ENCODE measurements around the gene TFB2M.

Gene TFB2M

DNA sequence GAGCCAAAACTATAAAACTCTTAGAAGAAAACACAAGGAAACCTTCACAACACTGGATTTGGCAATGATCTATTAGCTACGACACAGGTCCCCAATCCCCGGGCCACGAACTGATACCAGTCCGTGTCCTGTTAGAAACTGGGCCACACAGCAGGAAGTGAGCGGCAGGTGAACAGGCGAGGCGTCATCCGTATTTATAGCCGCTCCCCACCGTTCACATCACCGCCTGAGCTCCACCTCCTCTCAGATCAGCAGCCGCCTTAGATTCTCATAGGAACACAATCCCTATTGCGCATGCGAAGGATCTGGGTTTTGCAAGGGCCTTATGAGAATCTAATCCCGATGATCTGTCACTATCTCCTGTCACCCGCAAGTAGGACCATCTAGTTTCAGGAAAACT lies 11.9 kb downstream of the TFB2M start:
- DNase-seq (ENCODE audit: low spot score), result no peak

DNA sequence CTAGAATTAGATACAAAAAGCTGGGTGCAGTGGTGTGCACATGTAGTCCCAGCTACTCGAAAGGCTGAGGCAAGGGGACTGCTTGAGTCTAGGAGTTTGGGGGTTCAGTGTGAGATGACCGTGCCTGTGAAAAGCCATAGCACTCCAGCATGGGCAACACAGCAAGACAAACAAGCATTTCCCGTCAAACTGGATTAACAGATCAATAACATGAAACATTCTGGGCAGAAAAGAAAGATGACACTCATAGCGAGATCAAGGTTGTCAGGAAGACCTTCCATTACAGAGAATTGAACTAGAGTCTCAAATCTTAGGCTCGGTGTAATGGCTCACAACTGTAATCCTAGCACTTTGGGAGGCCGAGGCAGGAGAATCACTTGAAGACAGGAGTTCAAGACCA lies 14.0 kb downstream of the TFB2M start:
- no peak for DNase-seq (ENCODE audit: low spot score)

DNA sequence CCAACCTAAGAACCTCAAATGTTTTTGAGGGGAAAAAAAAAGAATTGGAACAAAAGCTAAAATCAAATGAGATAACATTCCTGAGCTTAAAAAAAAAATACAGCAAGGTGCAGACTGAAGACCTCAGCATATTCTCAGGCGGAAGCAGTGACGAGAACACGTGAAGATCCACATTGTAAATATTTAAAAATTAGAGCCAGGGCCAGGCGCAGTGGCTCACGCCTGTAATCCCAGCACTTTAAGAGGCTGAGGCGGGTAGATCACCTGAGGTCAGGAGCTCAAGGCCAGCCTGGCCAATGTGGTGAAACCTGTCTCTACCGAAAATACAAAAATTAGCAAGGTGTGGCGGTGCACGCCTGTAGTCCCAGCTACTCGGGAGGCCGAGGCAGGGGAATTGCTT lies 15.7 kb downstream of the TFB2M start:
- DNase-seq (ENCODE audit: low spot score), result no peak

DNA sequence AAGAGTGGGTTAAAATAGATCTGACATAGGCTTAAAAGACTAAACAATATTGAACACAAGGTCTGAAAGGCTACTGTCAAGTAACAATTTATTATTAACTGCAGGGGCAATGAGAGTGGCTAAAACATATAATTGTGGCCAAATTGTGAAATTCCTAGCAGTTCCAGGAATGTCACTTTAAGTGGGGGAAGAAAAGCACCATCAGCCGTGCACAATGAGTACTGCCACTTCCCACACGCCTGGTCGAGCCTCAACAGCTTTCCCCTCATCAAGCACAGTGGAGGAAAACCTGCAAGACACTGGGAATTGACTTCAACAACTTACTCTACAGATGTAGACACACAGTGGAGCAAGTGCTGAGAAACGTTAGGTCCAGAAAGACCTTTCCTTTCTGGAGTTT lies 16.4 kb downstream of the TFB2M start:
- DNase-seq (ENCODE audit: low spot score), result no peak

DNA sequence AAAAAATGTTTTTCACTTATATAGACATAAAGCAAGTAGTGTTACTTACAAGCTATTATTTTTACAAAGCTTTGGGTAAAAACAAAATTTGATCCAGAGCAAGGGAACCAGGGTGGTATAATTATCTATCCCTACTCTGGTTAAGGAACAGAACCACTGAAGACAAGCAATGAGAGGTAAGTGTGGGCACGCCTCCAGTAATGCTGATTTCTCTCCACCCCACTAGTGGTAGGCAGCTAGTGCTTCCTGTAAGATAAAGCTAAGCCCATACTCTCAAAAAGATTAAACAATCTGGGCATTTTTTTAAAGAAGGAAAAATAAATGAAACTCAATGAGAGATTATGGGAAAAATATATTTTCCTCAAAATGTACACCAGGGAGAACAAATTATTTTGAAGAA lies 22.1 kb downstream of the TFB2M start:
- no peak for DNase-seq (ENCODE audit: low spot score)

DNA sequence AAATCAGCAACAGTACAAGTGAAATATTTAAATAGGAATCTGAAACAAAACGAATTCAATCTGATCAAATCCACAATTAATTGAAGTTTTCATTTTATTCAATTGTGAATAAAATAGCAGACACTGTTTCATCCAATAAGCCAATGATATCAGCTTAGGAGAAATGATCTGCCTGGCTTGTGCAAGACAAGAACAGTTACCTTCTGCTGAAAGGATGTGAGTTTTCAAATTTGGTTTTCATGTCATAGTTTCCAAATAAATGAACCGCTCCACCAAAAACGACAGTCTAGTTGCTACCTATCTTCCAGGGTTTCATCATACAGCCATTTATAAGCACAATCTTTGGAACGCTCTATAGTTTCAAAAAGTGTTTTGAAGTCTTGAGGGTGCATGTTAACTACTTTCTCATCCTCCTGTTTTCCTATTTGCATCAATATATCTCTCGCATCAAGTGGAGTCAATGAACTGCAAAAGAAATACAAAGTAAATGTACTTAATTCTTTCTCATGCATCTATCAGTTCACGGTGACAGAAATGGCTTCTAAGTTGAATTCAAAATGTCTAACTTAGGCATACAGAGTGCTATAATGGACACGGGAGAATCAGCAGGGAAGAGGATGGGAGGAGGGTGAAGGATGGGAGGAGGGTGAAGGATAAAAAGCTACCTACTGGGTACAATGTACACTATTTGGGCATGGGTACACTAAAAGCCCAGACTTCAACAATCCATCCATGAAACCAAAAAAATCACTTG lies 25.1 kb downstream of the TFB2M start:
- no peak for DNase-seq (ENCODE audit: low spot score)

DNA sequence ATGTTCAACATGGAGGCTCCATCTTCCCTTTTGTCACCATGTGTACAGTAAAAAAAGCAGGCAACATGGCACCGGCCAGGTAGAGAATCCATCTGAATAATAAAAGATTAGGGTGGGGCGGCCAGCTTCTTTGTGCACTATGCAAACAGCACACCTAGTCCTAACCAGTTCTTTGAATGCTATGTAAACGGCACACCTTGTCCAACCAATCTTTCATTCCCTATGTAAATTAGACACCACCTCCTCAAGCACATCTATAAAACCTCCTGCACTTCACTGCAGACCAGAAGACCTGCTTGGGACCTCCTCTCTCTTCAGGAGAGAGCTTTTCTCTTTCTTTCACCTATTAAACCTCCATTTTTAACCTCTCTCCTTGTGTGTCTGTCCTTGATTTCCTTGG lies 28.2 kb downstream of the TFB2M start:
- DNase-seq (ENCODE audit: low spot score), result no peak

DNA sequence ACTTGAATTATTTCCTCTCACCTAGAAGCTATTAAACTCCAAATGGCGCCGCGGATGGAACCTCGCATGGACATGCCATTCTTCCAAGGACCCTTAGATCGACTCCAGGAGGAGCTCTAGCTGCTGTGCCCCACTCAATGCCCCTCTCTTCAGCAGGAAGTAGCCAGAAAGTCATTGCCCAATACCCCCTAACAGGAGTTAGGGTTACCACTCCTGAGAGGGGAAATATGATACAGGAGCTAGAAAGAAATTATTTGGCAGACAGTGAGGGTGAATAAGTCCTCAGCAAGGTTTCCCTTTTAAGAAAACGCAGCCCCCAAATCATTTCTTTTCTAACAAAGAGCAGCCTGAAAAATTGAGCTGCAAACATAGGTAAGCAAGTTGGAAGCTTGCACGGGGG lies 28.6 kb downstream of the TFB2M start:
- DNase-seq (ENCODE audit: low spot score), result no peak

DNA sequence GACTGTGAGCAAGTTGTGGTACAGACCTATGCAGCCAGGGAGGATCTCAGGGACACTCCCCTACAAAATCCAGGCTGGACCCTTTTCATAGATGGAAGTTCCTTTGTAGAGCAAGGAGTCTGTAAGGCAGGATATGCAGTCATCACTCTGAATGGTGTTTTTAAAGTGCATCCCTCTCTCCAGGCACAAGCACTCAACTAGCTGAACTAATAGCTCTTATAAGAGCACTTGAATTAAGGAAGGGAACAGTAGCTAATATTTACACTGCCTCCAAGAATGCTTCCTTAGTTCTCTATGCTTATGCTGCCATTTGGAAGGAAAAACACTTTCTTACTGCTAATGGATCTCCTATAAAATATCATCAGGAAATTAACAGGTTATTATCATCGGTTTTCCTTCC lies 31.9 kb downstream of the TFB2M start:
- DNase-seq (ENCODE audit: low spot score), result no peak

DNA sequence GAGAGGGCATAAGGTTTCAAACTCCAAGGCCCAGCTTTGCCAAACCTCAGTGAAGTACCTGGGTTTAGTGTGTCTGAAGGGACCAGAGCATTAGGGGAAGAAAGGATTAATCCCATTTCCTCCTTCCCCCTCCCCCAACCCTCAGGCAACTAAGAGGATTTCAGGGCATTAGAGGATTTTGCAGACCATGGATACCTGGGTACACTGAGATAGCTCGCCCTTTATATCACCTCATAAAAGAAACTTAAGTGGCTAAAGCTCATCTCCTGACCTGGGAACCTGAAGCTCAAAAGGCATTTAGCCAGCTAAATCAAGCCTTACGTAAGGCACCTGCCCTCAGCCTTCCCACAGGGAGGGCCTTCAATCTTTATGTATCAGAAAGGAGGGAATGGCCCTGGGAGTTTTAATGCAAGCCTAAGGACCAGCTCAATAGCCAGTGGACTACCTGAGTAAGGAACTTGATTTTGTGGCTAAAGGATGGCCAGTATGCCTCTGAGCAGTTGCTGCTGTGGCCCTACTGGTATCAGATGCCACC lies 32.6 kb downstream of the TFB2M start:
- DNase-seq (ENCODE audit: low spot score), result no peak

DNA sequence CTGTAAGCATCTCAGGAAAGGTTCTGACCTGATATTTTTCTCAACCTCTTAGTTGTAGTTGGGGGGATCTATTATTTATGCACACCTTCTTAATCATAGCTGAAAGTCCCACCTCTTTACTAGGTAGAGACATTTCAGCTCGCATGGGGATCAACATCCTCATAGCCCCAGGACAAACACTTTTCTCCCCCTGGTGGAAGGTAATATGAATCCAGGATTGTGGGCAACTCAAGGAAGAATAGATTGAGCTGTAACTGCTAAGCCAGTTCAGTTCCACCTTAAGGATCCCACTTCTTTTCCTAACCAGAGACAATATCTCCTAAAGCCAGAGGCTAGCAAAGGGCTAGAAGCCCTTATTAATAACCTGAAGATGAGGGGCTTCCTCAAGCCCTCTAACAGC lies 33.5 kb downstream of the TFB2M start:
- DNase-seq (ENCODE audit: low spot score), result no peak

DNA sequence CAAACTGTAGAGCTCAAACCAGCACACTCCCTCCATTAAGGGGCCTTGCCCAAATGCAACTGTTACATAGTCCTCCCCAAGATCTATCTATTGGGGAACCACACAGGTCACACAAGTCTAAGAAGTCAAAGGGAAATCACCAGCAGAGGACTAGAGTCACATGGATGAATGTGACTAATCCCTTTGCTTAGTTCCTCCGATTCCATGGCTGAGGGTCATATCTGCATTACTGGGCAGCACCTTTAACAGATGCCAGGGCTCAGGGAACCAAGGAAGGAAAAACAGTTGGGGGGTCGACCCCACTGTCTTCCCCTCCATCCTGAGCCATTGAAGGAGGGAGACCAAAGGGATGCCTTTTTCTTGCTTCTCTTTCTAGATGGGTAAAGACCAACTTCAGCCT lies 35.6 kb downstream of the TFB2M start:
- DNase-seq (ENCODE audit: low spot score), result no peak

DNA sequence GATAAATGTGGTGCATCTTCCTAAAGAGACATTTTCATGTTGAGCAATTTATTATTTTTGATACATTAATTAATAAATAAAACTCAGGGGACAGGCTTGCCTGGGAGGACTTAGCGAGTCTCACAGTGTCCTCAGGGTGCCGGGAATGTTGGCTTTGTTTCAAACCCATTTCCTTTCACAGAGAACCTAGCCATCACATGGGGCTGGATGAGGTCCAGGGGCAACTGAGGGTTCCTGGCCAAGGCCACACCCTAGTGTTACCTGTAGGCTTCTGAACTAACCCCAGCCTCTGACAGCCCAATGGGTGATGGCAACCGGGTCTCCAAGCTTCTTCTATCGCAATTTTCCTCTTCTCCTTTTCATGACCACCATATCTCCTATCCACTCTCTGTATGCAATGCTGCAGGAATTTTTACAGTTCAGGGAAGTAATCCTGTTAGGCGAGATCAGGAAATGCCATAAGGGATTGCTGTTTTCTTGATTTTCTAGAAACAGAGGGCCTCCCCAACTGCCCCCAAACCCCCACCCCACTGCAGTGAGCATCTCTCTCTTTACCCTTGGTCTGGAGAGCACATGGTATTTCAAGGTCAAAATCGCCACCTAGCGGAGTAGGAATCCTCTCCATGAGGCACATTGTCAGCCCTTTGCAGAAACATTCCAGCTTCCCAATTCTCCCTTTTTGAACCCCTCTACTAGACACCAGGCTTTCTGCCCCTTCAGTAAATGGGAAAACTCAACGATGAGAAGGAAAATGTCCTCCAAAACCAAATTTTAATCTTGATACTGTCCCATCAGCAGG lies 36.9 kb downstream of the TFB2M start:
- no peak for DNase-seq (ENCODE audit: low spot score)

DNA sequence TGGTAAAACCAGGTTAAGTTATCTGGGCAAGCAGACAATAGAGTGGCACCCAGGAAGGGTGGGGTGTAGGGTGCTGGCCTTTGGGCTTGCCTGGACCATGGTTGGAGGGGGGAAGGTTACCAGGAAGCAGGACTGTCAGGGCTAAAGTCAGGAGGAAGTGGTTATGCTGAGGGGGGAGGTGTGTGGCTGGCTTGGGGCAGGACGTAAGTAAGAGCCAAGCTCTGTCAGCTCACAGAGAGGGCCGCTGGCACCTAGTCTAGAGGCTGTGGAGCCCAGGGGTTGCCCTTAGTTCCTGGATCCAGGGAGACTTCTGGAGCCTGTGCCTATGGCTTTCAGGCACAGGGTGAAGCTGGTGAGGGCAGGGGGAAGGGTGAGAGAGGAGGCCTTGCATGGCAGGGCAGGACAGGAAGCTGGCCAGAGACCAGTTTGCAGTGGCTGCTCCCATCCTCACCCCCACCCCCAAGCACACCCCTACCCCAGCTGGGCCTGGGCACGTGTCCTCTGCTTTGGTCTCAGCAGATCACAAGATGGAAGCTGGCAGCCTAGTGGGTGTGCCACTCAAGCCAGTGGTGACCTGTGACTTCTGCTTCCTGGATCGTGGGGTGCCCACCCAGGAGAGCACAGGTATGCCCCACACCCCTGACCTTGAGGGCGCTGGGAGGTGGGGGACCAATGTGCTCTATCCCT lies 38.5 kb downstream of the TFB2M start:
- no peak for DNase-seq (ENCODE audit: low spot score)

DNA sequence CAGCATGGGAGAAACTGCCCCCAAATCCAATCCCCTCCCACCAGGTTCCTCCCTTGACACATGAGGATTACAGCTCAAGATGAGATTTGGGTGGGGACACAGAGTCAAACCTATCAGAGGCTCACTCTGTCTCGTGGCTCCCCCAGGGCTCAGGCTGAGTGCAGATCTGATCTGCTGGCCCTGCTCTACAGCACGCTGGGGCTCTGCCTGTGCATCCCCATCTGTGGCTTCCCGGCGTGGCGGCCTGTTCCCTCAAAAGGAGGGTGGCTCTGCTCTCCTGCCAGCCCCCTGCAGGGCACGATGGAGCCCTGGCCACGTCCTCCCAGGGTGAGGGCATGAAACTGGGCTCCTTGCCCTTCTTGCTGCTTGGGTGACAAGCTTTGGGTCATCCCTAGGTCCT lies 39.1 kb downstream of the TFB2M start:
- DNase-seq (ENCODE audit: low spot score), result no peak

DNA sequence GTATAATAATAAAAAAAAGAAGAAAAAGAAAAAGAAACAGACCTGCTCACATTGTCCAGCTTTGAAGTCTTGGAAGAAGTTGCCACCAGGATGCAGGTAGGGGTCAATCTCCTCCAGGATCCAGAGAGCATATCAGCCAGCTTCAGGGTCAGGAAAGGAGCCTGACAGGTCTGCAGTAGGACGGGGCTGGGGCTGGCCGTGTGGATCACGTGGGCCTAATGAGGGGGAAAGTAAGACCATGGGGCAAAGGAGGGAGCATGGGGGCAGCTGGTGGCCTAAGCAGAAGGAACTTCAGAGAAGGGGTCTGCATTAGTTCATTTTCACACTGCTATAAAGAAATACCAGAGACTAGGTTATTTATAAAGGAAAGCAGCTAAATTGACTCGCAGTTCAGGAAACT lies 39.7 kb downstream of the TFB2M start:
- DNase-seq (ENCODE audit: low spot score), result no peak

DNA sequence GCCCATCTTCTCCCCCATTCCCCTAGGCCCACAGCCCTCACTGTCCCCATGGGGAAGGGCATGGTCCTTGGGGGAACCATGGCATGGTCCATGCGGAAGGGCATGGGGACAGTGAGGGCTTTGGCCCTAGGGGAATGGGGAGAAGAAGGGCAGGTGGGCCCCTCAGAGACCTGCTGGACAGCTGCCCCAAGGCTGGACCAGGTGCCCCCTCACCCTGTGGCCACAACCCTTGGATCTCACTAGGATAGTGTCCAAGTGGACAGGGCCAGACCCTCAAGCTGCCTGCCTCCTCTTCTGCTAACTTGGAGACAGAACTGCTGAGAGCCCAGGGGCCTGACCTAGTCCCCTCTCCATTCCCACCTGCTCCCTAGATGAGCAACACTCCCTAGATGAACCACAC lies 46.5 kb downstream of the TFB2M start:
- DNase-seq (ENCODE audit: low spot score), result no peak

DNA sequence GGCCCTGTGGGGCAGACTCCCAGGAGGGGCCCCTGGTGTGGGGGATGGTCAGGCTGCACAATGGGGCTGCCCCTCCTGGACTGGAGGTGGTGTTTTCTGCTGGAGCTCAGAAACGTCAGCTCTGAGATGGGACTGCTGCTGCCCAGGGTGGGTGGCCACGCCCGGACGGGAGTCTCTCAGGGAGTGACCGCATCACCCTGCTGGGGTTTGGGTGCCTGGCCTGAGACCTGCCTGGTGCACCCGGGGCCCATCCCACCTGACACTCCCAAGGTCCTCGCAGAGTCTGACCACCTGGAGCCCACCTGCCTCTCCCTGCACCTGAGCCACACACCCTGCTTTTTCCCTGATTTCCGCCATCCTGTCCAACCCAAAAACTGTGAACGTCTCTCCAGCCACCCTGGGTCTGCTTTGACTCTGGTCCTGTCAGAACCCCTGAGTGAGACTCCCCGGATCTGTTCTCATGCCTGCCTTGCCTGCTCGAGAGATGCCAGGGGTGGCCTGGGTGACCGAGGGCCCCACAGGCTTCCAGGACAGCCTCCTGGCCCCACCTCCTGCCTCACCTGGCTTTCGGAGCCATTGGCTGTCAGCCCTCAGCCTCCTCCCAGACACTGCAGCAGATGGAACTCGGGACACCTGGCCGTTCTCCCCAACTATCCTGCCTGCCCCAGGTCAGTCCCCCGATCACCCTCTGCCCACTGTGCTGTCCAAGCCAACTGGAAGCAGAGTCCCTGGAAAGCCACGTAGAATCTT lies 47.4 kb downstream of the TFB2M start:
- no peak for DNase-seq (ENCODE audit: low spot score)

DNA sequence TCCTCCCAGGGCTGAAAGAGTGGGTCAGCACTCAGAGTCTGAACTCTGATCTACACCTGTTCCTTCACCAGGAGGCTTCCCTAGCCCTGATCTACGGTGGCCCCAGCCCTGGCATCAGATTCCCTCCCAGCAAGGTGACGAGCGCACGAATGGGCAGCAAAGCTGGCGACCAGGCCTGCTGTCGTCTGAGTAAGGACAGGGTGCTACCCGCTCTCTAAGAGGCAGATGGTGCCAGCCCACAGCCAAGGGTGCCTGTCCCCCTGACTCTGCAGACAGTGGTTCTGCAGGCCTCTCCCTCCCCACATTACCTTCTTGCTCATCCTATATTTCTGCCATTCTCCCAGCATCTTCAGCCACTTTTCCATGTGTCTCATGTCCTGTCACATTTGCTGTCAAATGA lies 48.7 kb downstream of the TFB2M start:
- DNase-seq (ENCODE audit: low spot score), result no peak

DNA sequence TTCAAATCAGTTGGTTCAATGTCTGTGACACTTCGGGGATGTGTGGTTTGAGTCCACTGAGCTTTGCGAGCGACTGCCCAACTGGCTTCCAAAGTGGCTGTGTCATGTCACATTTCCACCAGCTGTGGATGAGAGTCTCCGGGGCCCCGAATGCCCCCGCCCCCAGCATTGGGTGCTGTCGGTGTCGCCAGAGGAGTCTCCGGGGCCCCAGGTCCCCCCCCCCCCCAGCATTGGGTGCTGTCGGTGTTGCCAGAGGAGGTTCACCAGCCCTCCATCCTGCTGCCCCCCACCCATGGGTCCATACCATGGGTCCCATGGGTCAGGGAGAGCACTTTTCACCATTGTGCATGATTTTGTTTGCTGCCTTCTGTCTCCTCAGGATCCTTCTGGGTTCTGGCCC lies 49.9 kb downstream of the TFB2M start:
- no peak for DNase-seq (ENCODE audit: low spot score)

DNA sequence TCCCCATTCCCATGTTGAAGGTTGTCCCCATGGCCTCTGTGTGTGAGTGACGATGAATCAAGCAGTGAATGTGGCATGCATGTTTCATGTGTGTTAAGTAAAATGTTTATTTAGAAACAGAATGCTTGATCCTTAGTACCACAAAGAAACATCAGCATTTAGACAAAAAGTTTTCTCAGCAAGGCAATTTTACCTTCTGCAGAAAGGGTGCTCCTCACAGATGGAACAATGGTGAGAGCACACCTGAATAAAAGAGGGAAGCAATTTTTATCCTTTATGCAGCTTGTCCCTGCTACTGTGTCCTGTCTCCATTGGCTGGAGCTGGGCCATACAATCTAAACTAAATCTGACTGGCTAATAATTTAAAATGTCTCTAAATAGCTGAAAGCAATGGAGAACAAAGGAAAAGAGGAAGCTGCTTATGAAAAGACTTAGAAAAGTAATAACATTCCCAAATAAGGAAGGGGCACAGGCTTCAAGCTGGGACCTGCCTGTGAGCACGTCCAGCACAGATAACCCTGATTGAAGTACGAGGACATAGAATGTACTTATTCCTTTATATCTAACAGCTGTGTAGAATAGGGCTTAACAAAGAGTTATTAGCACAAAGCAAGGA lies 50.6 kb downstream of the TFB2M start:
- no peak for DNase-seq (ENCODE audit: low spot score)
